ENCODE results near the gene XAGE3. TPM values are rescaled to one million over a fixed set of nuclear protein-coding genes. Genes with fewer than 3 reads are reported as not detected.
"Not testable (repeated sequence)": the region's sequence is repeated elsewhere in the genome, so short reads cannot be mapped to it uniquely, and the experiment has no call there.

The XAGE3 gene
- total RNA-seq, 1 donor from 2014 or later, result not detected

- not testable (repeated sequence) for DNase-seq (ENCODE audit: low read depth in 2 of 2)
These were observed 24.3 kb downstream of the XAGE3 start for GRCh38 chrX:52843619-52844018.

GRCh38 chrX:52839137-52839536 lies 28.7 kb downstream of the XAGE3 start:
- DNase-seq (ENCODE audit: low read depth in 2 of 2), result no peak

GRCh38 chrX:52830551-52830950 lies 37.3 kb downstream of the XAGE3 start:
- no peak for DNase-seq (ENCODE audit: low read depth in 2 of 2)

DNA sequence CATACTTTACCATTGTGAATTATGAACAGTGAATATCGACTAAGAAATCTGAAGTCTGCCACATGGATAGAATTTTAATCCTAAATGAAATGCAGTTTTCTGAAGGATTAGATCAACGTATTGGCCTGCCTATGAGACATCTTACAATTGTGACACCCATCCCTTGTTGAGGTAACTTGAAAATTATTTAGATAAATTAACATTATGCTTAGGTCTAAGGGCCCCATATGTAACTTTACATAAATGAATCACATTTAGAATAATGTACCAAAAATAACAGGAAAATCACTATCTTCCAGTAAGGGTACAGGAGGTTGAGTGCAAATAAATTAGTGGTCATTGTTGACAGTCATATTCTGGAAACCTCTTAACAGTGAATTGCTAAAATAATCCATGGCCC lies 43.3 kb downstream of the XAGE3 start:
- DNase-seq (ENCODE audit: low read depth in 2 of 2), result no peak

DNA sequence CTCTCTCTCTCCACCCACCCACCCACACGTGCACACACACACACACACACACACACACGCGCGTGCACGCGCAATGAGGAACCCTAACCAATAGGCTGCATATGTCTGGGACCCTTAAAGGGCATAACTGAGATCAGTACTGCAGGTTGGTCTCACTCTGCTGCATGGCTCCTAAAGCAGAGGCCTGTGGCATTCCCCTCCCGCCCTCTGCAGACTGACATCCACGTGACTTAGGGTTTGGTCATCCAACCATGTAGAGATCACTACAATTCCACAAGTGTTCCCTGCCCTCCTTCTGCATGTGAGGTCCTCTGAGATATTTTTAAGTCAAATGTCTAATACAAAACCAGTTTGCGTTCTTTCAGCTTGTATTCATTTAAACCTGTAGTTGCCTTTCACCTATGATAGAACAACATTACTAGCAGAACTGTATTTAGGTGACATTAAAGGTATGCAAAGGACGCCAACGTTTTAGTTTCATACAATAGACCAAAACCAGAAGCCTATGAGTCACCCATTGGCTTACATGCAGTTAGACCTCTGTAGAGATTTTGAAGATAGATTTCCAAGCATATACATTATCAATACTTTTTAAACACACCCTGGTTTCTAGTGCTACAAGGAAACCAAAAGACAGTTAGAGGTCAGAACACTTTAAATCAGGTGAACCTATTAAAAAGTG lies 46.7 kb downstream of the XAGE3 start:
- DNase-seq (ENCODE audit: low read depth in 2 of 2), result no peak

- no peak for DNase-seq (ENCODE audit: low read depth in 2 of 2)
These were observed 48.1 kb downstream of the XAGE3 start for GRCh38 chrX:52819788-52820187.

Other genes starting within 250 kb of the XAGE3 start
- not detected in 2 replicates for gene SSX7, start 213.2 kb downstream of the XAGE3 start, total RNA-seq
- gene SSX2, start 160.9 kb downstream of the XAGE3 start, total RNA-seq, result not detected in 2 replicates
- gene SSX2B, start 116.8 kb downstream of the XAGE3 start, total RNA-seq, result not detected in 2 replicates
- not detected in 2 replicates for gene SPANXN5, start 70.7 kb downstream of the XAGE3 start, total RNA-seq
- not detected in 2 replicates for gene XAGE5, start 56.8 kb downstream of the XAGE3 start, total RNA-seq
- gene FAM156B, start 29.2 kb upstream of the XAGE3 start, total RNA-seq, result 4.6 and 6.0 TPM in 2 replicates
- gene FAM156A, start 90.4 kb upstream of the XAGE3 start, total RNA-seq, result 3.5 and 4.4 TPM in 2 replicates
- gene GPR173, start 180.7 kb upstream of the XAGE3 start, total RNA-seq, result 0.44 and 1.4 TPM in 2 replicates
- gene TSPYL2, start 214.3 kb upstream of the XAGE3 start, total RNA-seq, result 5.4 and 7.7 TPM in 2 replicates
- 3.7 and 6.0 TPM in 2 replicates for gene KANTR, start 226.1 kb upstream of the XAGE3 start, total RNA-seq

Data from lung microvascular endothelial cell (primary cell).